ENCODE results near the gene ADPRHL1.

DNA sequence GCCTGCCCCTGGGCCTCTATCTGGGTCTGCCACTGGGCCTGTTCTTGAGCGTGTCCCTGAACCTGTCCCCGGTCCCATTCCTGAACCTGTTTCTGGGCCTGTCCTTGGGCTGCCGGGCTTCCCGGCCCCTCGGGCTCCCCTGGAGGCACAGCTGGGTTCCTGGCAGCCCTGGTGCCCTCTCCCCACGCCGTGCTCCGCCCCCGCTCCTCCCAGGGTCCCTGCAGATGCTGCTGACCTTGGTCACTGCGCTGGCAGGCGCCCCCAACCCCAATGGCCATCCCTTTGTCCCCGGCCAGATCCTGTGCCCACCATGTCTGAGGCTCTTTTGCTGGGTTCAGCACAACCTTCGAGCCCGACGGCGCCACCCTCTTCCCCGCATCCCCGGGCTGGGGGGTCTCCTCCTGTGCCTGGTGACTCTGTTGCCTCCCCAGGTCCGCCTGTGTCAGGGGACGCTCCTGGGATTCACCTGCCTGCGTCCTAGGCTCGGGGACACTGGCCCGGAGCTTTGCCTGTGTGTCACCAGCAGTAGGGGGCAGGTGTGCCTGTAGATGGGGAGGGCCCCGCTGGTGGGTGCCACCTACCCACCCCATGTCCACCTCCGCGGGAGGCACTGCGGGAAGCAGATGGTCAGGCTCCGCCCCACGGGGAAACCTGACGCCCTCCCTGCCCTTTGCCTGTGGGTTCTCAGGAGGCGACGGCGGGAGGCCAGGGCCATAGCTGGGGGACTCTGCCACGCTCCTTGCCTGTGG is 48.4 kb downstream of the ADPRHL1 start:
- TF ChIP-seq, protein P1, sequence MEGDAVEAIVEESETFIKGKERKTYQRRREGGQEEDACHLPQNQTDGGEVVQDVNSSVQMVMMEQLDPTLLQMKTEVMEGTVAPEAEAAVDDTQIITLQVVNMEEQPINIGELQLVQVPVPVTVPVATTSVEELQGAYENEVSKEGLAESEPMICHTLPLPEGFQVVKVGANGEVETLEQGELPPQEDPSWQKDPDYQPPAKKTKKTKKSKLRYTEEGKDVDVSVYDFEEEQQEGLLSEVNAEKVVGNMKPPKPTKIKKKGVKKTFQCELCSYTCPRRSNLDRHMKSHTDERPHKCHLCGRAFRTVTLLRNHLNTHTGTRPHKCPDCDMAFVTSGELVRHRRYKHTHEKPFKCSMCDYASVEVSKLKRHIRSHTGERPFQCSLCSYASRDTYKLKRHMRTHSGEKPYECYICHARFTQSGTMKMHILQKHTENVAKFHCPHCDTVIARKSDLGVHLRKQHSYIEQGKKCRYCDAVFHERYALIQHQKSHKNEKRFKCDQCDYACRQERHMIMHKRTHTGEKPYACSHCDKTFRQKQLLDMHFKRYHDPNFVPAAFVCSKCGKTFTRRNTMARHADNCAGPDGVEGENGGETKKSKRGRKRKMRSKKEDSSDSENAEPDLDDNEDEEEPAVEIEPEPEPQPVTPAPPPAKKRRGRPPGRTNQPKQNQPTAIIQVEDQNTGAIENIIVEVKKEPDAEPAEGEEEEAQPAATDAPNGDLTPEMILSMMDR (IDR thresholded peaks at IDR 0.05): no peak
- no peak for TF ChIP-seq POLR2A (IDR thresholded peaks at IDR 0.05)
